Measurements from ENCODE around the gene ACD. TPM values are rescaled to one million over a fixed set of nuclear protein-coding genes. Genes with fewer than 3 reads are reported as not detected.

The ACD gene
- polyA plus RNA-seq, 1 experiment = 11.4 TPM

- no peak for TF ChIP-seq CTCF (IDR thresholded peaks at IDR 0.05; ENCODE audit: low read depth, low read length)
- Histone ChIP-seq H3K9me3 (ENCODE audit: control insufficient read depth, insufficient read depth, low read length) (no peaks in the 10 kb centered on the region; the same call in 1 of the 2 replicates), H3K27me3 (ENCODE audit: control insufficient read depth, insufficient read depth, low read length) (peaks cover 3% of the 10 kb centered on the region), H3K27ac (ENCODE audit: low read depth, low read length) (no peak overlapping the region), H3K4me3 (ENCODE audit: low read depth, low read length) (no peak overlapping the region)
- ChIA-PET CTCF (interaction anchor here (1.2 kb wide), 1 partner anchor 10 kb away, joined by 3 read pairs; no protein-coding TSS in a partner anchor), POLR2A (interaction anchor here (1.1 kb wide), 1 partner anchor 95 kb away, joined by 3 read pairs; the partner anchor contains the start of gene CTCF)
- no peak for DNase-seq (ENCODE audit: low read depth, low spot score)
These were observed 2.9 kb downstream of the ACD start for GRCh38 chr16:67657017-67657608.

- ChIA-PET CTCF (interaction anchor here (1.2 kb wide), 1 partner anchor 11 kb away, joined by 3 read pairs; no protein-coding TSS in a partner anchor), POLR2A (no interaction called here)
- Histone ChIP-seq H3K9me3 (ENCODE audit: control insufficient read depth, insufficient read depth, low read length) (no peaks in the 10 kb centered on the region; the same call in 1 of the 2 replicates), H3K27me3 (ENCODE audit: control insufficient read depth, insufficient read depth, low read length) (peaks cover 10% of the 10 kb centered on the region), H3K4me3 (ENCODE audit: low read depth, low read length) (no peak overlapping the region), H3K27ac (ENCODE audit: low read depth, low read length) (no peak overlapping the region)
- DNase-seq (ENCODE audit: low read depth, low spot score) = no peak
- TF ChIP-seq CTCF (IDR thresholded peaks at IDR 0.05; ENCODE audit: low read depth, low read length) = no peak
These were observed 3.6 kb downstream of the ACD start for GRCh38 chr16:67656344-67657016.

GRCh38 chr16:67655363-67655762 is 4.7 kb downstream of the ACD start:
- Histone ChIP-seq H3K27ac (ENCODE audit: low read depth, low read length) (no peak overlapping the region), H3K27me3 (ENCODE audit: control insufficient read depth, insufficient read depth, low read length) (peaks cover 19% of the 10 kb centered on the region), H3K9me3 (ENCODE audit: control insufficient read depth, insufficient read depth, low read length) (no peaks in the 10 kb centered on the region; the same call in 1 of the 2 replicates), H3K4me3 (ENCODE audit: low read depth, low read length) (no peak overlapping the region)
- ChIA-PET POLR2A (no interaction called here), CTCF (no interaction called here)
- TF ChIP-seq CTCF (IDR thresholded peaks at IDR 0.05; ENCODE audit: low read depth, low read length) = no peak
- DNase-seq (ENCODE audit: low read depth, low spot score) = no peak

- no peak overlapping the region for H3K27ac ChIP-seq (ENCODE audit: low read depth, low read length)
- POLR2A ChIA-PET = no interaction called here
- CTCF ChIA-PET = no interaction called here
- no peak overlapping the region for H3K4me3 ChIP-seq (ENCODE audit: low read depth, low read length)
- TF ChIP-seq CTCF (IDR thresholded peaks at IDR 0.05; ENCODE audit: low read depth, low read length) = no peak
- DNase-seq (ENCODE audit: low read depth, low spot score) = no peak
- H3K27me3 ChIP-seq (ENCODE audit: control insufficient read depth, insufficient read depth, low read length) = peaks cover 27% of the 10 kb centered on the region
- H3K9me3 ChIP-seq (ENCODE audit: control insufficient read depth, insufficient read depth, low read length) = no peaks in the 10 kb centered on the region; the same call in 1 of the 2 replicates
These were observed 5.6 kb downstream of the ACD start for GRCh38 chr16:67654403-67654911.

Data from AG04450 (cell line).